Activated naive CD4-positive, alpha-beta T cell (primary cell): ENCODE measurements around the gene GNA14.
"Not testable (repeated sequence)": the region's sequence is repeated elsewhere in the genome, so short reads cannot be mapped to it uniquely, and the experiment has no call there.

Experiments
- DNase-seq, 4 experiments: peaks; one replicate each; lab custom pipeline; 2025; lab: John Stamatoyannopoulos, UW

The GNA14 gene

DNA sequence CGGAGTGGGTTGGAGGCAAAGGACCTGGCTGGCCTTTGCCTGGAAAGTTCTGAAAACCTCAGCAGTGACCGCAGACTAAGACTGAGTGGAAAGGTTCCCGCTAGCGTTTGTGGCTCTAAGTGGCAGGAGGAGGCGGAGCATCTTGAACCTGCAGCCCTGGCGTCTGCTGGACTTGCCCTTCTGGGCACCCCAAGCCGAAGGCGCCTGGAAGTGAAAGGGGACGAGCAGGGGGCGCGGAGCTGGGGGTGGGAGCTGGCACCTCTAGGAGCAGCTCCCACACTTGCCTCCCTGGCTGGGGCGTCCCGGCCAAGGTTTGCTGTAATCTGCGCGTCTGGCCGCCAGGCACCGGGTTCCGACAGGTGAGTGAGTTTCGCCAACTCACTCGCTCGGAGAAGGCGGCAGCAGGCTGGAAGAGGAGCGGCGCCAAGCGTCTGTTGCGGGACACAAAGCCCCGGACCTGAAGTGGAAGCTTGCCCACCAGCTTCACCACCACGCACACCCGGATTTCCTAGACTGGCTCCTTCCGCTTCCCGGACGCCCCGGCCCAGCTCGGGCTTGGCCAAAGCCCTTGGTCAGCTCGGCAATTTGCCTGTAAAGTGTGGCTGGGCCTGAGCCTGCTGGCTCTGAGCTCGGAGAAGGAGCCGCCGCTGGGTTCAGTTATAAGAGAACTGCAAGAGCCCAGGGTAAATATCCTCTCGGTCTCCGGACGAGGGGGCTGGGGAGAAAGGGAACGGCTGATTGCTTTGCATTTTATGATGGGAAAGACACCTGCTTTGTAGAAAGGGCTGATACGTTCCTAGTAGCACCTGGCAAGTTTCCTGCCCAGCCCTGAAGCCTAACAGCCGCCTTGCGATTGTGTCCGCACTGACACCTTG, at the start of gene GNA14:
TSS of gene GNA14 (minus strand) at position 89 of the 875 bp plus-strand sequence. CDS start 529 bp downstream, outside the sequence.
- no peak for DNase-seq

GRCh38 chr9:77697238-77697984, 49.3 kb upstream of the GNA14 start:
- DNase-seq: no peak

DNA sequence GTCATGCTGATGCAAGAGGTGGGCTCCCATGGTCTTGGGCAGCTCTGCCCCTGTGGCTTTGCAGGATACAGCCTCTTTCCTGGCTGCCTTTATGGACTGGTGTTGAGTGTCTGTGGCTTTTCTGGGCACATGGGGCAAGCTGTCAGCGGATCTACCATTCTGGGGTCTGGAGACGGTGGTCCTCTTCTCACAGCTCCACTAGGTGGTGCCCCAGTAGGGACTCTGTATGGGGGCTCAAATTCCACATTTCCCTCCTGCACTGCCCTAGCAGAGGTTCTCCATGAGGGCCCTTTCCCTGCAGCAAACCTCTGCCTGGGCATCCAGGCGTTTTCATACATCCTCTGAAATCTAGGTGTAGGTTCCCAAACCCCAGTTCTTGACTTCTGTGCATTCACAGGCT, 42.6 kb upstream of the GNA14 start:
- not testable (repeated sequence) for DNase-seq

DNA sequence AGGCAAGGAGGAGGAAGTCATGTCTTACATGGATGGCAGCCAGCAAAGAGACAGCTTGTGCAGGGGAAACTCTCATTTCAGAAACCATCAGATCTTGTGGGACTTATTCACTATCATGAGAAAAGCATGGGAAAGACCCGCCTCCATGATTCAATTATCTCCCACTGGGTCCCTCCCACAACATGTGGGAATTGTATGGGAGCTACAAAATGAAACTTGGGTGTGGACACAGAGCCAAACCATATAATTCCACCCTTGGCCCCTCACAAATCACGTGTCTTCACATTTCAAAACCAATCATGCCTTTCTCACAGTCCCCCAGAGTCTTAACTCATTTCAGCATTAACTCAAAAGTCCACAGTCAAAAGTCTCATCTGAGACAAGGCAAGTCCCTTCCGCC, 42.0 kb upstream of the GNA14 start:
- not testable (repeated sequence) for DNase-seq

DNA sequence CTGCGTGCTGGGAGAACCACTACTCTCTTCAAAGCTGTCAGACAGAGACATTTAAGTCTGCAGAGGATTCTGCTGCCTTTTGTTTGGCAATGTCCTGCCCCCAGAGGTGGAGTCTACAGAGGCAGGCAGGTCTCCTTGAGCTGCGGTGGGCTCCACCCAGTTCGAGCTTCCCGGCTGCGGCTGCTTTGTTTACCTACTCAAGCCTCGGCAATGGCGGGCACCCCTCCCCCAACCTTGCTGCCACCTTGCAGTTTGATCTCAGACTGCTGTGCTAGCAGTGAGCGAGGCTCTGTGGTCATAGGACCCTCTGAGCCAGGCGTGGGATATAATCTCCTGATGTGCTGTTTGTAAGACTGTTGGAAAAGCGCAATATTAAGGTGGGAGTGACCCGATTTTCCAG, 39.6 kb upstream of the GNA14 start:
- not testable (repeated sequence) for DNase-seq

DNA sequence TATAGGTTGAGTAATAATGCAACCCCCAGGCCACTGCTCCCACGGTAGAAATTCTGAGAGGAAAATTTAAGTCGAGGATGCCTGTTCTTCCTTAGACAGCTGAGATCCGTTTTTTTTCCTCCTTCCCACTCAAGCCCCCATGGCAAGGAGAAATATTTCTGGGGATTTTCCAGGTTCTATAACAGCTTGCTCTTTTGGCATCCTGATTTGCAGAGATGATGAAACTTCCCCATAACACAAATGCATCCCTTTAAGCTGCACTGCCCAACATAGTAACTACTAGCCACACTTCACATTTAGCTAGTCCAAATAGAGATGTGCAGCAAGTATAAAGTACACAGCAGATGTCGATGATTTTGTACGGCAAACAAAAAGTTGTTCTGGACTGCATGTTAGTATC, 32.5 kb upstream of the GNA14 start:
- DNase-seq: no peak

DNA sequence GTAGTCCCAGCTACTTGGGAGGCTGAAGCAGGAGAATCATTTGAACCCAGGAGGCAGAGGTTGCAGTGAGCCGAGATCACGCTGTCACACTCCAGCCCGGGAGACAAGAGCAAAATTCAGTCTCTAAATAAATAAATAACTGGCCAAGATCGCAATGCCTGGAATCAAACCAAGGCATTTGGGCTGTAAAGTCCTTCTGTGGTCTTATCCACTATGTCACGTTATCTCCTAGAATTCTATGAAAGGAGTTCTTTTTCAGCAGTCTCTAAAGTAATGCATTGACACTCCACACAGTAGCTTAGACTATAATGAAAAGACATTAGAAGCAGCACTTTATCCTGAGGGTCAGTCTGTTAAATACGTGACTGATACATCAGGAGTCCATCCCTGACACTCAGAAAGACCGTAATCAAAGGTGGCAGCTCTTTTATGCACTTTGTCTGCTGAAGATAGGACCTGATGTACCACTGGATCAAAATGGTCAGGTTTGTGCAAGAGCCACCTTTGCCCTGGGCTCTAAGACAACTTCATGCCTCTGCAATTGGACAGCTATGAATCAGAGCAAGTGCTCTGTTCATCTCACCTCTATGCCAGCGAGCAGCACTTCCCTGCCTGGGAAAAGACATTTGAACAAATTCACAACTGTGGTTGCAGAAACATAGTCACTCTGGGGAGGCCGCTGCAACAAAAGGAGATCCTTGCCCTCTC, 31.7 kb upstream of the GNA14 start:
- no peak for DNase-seq

DNA sequence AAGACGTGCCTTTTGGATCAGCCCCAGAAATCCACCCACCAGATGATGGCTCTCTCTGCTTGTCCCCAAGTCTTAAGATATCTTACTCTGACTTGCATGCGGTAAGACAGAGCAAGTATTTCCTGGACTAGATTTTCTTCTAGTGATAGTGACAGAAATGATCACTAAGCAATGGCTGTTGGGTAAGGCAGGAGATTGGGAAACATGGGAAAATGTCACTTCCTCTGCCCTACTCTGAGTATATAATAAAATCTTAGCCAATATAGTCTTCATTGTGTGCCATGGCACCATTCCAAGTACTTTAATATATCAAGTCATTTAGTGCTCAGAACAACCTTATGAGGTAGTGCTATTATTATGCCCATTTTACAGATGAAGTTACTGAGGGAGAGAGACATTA, 31.0 kb upstream of the GNA14 start:
- DNase-seq: no peak

DNA sequence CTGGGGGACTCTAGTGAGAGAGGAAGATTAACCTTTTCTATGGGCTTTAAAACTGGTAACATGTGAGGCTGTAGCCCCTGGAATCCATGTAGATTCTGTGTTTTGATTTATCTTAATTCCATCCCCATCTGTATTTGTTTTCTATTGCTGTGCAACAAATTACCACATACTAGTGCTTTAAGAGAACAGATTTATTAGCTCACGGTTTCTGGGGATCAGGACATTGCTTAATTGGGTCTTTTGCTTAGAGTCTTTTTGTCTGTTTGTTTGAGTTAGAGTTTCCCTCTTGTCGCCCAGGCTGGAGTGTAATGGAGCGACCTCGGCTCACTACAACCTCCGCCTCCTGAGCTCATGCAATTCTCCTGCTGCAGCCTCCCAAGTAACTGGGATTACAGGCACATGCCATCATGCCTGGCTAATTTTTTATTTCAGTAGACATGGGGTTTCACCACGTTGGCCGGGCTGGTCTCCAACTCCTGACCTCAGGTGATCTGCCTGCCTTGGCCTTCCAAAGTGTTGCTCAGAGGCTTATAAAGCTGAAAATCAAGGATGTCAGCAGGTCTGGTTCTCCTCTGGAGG, 29.9 kb upstream of the GNA14 start:
- no peak for DNase-seq

DNA sequence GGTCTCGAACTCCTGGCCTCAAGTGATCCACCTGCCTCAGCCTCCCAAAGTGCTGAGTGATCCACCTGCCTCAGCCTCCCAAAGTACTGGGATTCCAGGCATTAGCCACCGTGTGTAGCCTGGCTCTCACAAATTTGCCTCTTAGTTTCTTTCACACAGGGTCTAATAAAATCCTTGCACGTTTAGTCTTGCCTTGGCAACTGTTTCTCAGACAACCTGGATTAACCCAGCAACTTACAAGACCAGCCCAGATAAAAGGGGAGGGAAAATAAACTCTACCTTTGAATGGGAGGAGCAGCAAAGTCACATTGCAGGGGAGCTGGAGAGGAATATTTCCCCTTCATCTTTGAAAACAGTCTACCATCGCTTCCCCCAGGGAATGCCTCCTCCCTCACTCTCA, 29.3 kb upstream of the GNA14 start:
- no peak for DNase-seq

DNA sequence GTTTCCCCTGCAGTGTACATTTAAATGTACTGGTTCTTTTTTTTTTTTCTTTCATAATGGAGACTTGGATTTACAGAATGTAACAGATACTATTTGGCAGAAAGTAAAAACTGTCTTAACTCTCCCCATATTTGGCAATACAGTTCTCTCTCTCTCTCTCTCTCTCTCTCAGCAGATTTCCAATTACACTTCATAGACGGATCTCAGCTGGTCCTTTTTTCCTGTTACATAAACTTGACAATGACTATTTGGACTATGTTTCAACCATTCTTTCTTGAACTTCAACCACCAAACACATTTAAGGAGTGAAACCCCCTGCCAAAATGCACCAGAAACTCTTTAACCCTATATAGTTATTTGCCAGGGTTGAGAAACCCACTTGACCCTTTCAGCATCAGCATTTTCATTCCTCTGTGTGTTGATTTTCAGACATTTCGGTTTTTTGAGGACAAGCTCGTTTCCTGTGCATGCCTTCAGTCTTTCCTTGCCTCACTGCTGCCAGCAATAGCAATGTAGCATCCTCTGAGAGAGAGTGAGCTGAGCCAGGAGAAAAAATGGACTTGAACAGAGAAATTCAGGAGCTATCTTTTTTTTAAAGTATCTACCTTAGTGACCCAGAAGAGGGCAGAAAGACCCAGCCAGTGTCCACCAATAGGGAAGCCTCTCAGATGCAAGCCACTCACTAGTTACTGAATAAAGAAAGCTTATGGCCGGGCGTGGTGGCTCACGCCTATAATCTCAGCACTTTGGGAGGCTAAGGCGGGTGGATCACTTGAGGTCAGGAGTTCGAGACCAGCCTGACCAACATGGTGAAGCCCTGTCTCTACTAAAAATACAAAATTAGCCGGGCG, 26.0 kb upstream of the GNA14 start:
- no peak for DNase-seq

DNA sequence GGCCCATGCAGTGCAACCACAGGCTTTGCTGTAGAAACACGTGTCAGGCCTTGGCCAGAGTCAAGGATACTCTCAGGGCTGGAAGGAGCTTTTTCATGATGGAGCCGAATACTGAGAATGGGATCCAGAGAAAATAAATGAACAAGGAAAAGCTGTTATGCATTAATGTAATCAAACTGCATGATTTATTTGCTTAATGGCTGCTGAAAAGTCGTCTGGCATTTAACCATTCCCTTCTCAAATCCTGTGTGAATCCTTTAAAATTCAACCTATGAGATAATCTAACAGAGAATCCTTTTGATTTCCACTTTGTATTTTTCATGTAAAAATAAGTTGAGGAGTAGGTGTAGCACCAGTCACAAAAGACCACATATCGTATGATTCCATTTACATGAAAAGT, 24.1 kb upstream of the GNA14 start:
- no peak for DNase-seq

DNA sequence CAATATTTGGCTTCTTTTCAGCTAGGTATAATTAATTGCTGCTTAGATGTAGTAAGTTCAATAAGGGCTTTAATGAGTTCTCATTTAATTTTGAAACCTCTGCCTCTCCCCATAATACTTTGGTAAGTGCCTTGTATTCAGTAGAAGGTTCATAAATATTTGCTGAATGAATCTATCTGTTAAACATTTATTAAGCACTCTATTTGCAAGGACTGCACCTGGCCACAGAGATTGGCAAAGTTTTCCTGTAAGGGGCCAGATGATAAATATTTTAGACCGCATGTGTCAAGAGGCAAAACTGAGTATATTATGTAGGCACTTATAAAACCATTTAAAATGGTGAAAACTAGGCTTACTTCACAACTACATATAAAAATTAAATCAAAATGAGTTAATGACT, 19.0 kb upstream of the GNA14 start:
- no peak for DNase-seq

GRCh38 chr9:77663754-77664153, 15.6 kb upstream of the GNA14 start:
- no peak for DNase-seq

DNA sequence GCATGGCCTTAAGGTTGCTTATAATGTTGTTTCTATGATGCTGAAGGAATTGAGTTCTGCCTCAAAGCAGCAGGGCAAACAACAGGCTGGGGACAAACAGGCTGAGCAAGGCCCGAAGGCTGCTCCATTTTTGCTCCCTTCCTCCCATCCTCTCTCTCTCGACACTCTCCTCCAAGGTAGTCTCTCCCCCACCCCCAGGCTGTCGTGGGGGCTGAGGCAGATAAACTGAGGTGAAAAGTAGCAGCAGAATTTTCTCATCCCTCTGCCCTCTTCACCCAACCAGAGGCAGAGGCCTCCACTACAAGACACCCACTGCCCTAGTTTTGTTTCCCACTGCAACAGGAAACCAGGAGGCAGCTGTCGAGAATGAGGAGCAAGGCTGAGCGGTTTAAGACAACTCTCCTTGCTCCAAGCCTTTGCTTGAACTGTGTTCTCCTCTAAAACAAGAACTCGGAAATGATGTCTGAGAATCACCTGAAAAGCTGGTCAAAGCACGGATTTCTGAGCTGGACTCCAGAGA, 13.5 kb upstream of the GNA14 start:
- no peak for DNase-seq

DNA sequence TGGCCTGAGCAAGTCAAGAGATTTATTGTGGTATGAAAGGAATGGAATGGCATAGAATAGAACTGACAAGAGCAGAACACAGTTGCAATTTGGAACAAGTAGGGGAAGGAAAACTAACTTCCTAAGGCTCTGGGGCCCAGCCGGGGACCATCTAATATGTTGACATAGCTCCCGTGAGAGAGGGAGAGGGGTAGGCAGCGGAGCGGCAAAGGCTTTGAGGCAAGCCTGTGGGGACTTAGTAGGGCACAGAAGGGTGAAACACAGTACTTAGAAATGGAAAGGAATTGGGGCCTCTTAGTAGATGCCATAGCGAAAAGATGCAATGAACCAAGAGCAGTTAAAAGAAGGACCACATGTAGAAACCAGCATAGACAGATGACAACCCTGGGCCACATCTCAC, 11.8 kb upstream of the GNA14 start:
- no peak for DNase-seq

- DNase-seq: no peak
Measured at GRCh38 chr9:77651203-77651602, 3.1 kb upstream of the GNA14 start.

DNA sequence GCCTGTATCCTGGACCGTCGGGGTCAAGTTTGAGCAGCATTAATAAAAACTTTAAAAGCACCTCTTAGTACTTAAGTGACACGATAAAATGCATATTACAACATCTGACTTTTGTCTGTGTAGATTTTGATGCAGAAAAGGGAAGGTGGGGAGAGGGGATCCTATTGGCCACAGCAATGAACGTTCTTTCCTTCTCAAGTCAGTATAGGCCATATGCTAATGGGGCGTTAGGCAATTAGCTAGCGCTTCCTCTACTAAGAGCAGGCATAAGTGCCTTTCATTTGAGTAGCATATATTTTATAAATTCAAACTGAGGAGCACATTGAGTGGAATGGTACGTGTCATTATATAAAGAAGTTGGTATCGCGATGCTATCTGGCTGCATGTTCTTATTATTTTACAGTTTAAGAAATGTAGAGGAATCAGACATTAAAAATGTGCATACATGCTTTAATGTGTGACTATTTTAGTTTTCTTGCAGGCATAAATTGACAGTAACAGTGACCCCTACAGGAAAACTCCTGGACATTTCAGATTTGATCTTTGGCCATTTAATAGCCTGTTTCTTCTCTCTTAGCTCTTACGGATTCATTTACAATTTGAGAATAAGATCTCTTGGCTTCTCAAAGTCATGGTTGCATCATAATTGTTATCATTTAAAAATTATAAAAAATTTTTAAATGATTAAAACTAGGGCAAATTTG, 1.1 kb upstream of the GNA14 start:
- DNase-seq: no peak

DNA sequence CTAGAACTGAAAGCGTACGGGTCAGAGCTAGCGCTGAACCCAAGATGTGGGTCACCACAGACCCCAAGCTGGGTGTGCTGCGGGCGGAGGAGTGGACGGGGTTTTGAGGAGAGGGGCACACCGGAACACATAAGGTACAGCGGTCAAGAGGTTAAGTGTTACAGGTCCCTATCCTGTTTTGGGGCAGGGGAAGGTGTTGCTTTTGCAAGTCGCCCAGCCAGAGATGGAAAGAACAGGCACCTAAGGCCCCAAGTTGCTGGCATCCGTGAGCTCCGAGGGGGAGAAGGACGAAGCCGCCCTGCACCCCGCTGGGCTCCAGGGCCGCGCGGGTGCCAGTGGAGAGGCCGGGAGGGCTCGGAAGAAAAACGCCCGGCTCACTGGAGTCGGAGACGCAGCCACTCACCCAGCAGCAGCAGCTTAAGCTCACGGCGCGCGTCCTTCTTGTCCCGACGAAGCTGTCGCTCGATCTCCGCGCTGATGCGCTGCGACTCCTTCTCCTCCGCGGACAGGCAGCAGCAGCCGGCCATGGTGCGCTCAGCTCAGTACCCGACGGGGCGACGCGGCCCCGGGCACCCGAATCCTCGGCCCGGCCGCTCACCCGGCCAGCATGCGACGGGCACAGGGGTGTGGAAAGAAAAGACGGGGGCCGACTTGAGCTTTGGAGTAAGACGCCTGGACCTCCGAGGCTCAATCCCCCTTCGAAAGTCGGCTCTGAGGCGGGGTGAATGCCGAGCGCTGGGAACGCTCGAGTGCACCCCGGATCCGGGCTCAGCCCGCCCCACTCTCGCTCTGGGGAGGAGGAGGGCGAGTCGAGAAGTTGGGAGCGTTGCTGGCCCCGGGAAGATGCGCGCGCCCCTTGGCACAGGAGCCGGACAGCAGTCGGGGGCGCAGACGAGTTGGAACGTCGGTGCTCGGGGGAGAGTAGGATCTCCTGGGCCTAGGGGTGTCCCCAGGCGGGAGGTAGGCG, 572 bp downstream of the GNA14 start:
- DNase-seq: no peak
